BE2C (cell line): Measurements from ENCODE around the gene ACYP1. TPM values are rescaled to one million over a fixed set of nuclear protein-coding genes. Genes with fewer than 3 reads are reported as not detected.

Source experiments
- DNase-seq: peaks from one replicate; pipeline ENCODE4 v3.0.0-alpha.2; 2020
- H3K27me3 ChIP-seq: fragments of 250-450 bp; sonication (Bioruptor Pico); 2 replicates; pipeline ENCODE4 v1.5.1; 2020; ENCODE audit warnings: mild to moderate bottlenecking
- H3K36me3 ChIP-seq: fragments of 250-450 bp; sonication (Bioruptor Pico); 2 replicates; pipeline ENCODE4 v1.5.1; 2020; ENCODE audit warnings: mild to moderate bottlenecking
- H3K4me1 ChIP-seq: fragments of 250-450 bp; sonication (Bioruptor Pico); 2 replicates; pipeline ENCODE4 v1.5.1; 2020
- H3K4me3 ChIP-seq: 2 replicates; pipeline ENCODE4 v1.5.1; 2011; ENCODE audit warnings: low read depth, low read length
- H3K9me3 ChIP-seq: fragments of 250-450 bp; sonication (Bioruptor Pico); 2 replicates; pipeline ENCODE4 v1.5.1; 2020
- polyA plus RNA-seq: library from polyadenylated mRNA; unstranded; fragments of >200 nt; gene quantifications from one replicate; pipeline ENCODE4 v1.2.1, GENCODE V29; 2012; ENCODE audit warnings: low read depth, missing spikeins; ENCODE audit not compliant: insufficient read length, insufficient read depth
- TF ChIP-seq, protein P1 (sequence below): IDR thresholded peaks from 2 replicates; pipeline ENCODE4 v1.5.1; 2012; ENCODE audit warnings: mild to moderate bottlenecking, low read depth, low read length

ACYP1 gene
- 15.4 TPM for polyA plus RNA-seq

DNA sequence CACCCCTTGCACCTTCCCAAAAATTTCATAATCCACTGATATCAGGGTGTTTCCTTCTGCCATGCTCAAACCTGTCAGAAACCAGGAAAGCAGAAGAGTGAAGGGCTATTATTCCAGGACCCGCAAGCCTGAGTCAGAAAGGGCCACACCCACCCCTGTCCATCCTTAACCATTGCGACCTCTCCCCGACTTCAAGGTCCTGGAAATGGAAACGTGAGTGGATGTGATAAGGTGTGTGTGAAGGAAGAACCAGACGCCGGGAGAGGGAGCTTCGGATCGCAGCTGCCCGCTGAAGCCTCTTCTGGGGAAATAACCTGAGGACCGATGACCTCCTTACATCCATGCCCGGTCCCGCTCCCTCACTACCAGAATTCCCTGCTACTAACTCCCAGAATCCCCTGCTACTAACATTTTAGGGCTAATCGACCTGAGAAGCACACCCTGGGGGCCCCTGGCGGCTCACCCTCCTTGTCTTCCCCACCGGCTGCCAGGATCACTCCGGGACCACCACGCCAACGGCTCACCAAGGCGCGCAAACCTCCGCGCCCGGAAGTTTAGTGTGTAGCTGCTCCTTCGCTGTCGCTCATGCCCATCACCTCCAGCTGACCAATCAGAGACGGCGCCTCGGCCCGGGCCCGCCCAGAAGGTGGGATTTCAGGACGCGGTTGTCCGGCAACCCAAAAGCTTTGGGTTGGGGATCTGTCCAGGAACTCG is at the start of gene ACYP1:
Gene ACYP1, minus strand, starts transcription at position 534 of the 714 bp plus-strand sequence. Its CDS starts 471 bp downstream, at position 63.
- Histone ChIP-seq H3K9me3 (no peaks in the 10 kb centered on the region), H3K36me3 (peaks cover 15% of the 10 kb centered on the region), H3K4me3 (peak within 1 kb of the TSS; percentile 88), H3K27me3 (no peaks in the 10 kb centered on the region), H3K4me1 (no peaks in the 10 kb centered on the region)
- TF ChIP-seq, protein P1, sequence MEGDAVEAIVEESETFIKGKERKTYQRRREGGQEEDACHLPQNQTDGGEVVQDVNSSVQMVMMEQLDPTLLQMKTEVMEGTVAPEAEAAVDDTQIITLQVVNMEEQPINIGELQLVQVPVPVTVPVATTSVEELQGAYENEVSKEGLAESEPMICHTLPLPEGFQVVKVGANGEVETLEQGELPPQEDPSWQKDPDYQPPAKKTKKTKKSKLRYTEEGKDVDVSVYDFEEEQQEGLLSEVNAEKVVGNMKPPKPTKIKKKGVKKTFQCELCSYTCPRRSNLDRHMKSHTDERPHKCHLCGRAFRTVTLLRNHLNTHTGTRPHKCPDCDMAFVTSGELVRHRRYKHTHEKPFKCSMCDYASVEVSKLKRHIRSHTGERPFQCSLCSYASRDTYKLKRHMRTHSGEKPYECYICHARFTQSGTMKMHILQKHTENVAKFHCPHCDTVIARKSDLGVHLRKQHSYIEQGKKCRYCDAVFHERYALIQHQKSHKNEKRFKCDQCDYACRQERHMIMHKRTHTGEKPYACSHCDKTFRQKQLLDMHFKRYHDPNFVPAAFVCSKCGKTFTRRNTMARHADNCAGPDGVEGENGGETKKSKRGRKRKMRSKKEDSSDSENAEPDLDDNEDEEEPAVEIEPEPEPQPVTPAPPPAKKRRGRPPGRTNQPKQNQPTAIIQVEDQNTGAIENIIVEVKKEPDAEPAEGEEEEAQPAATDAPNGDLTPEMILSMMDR: no peak
- peak; percentile 94 for DNase-seq

DNA sequence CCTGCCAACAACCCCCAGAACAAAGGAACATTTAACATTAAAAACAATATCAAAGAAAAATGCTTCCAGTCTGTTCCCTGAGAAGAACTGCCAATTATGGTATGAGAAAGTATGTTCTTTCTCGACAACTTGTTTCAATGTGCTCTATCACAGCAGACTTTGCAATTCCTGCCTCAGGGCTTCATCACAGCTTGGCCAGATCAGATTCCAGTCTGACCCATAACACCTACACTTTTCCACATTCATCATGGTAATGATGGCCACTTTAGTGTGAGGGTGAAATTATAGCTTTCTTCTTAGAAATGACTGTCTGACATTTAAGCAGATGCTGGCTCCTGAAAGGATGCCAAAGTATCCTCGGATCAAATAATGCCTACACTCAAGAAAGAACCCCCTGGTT is 46.1 kb upstream of the ACYP1 start:
- no peaks in the 10 kb centered on the region for H3K4me1 ChIP-seq
- H3K4me3 ChIP-seq: no peak overlapping the region
- no peak for DNase-seq
- peaks cover 85% of the 10 kb centered on the region for H3K36me3 ChIP-seq
- H3K27me3 ChIP-seq: no peaks in the 10 kb centered on the region
- no peaks in the 10 kb centered on the region; the same call in 1 of the 2 replicates for H3K9me3 ChIP-seq
- TF ChIP-seq, protein P1: no peak

DNA sequence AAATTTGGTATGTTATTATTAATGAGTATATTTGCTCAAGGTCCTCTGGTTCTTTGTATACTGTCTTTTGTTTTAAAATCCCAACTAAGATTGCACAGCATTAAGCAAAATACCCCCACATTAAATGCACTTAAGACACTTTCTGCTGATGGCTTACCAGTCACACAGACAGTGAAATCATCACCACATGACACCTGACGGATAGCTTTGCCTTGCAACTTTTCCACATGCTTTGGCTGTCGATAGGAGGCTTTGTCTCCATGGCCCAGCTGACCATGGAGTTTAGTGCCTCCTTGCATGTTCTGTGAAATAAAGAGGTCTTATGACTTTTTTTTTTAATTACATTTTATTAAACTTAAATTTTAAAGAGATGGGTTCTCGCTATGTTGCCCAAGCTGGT is 43.4 kb upstream of the ACYP1 start:
- TF ChIP-seq, protein P1: no peak
- DNase-seq: no peak
- Histone ChIP-seq H3K36me3 (peaks cover 69% of the 10 kb centered on the region), H3K27me3 (no peaks in the 10 kb centered on the region), H3K4me1 (no peaks in the 10 kb centered on the region), H3K9me3 (no peaks in the 10 kb centered on the region; the same call in 1 of the 2 replicates), H3K4me3 (no peak overlapping the region)

DNA sequence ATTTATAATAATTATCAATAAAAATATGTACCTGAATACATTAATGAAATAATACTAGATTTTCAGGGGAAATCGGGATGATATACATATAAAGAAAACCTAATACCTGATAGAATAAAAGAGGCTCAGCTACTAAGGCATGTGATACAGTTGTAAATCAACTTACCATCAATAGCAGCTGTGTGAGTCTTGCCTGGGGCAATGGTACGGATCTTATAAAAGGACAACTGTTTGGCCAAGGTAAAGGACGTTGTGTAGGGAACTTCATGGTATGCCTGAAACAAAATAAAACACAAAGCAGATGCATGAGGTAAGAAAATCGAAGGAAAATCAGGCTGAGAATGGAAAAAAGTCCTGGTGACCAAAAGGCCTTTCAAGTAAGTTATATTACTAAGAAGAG is 37.7 kb upstream of the ACYP1 start:
- H3K9me3 ChIP-seq: no peaks in the 10 kb centered on the region; the same call in 1 of the 2 replicates
- no peaks in the 10 kb centered on the region for H3K4me1 ChIP-seq
- TF ChIP-seq, protein P1: no peak
- peaks cover 64% of the 10 kb centered on the region for H3K36me3 ChIP-seq
- no peaks in the 10 kb centered on the region for H3K27me3 ChIP-seq
- no peak overlapping the region for H3K4me3 ChIP-seq
- no peak for DNase-seq

DNA sequence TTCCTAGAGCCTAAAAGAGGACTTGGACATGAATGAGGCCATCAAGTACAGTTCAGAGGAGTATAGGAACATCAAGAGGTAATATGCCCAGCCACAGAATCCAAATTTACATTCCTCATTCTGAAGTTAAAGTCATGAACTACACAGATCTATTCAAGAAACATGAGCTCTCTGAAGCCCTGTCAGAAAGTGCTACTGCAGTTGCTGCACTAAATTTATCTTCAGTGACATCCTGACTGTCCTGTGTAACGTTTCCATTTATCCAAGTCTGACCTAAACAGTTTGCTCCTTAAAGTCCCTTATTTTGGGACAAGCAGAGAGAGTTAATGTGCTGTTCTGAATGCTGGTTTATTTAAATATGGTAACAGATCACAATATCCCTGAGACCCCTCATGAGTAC is 34.9 kb upstream of the ACYP1 start:
- DNase-seq: no peak
- Histone ChIP-seq H3K4me1 (no peaks in the 10 kb centered on the region), H3K4me3 (no peak overlapping the region), H3K36me3 (peaks cover 66% of the 10 kb centered on the region), H3K27me3 (no peaks in the 10 kb centered on the region), H3K9me3 (no peaks in the 10 kb centered on the region)
- TF ChIP-seq, protein P1: no peak

DNA sequence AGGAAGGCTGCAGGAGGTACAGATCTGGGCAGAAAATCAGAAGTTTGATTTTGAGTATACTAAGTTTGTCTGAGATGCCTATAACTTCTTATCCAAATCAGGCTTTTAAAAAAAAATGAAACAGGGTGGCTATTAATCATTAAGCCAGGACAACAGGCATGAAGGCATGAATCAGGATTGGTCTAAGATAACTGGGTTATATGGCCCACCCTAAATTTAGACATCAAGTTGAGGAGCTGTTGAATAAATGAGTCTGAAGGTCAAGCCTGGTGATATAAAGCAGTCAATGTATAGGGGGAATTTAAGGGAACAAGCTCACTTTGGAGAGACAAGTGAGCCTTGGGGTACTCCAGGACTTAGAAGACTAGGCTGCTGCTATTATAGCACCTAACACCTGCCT is 34.4 kb upstream of the ACYP1 start:
- no peaks in the 10 kb centered on the region for H3K4me1 ChIP-seq
- no peak overlapping the region for H3K4me3 ChIP-seq
- DNase-seq: no peak
- H3K36me3 ChIP-seq: peaks cover 62% of the 10 kb centered on the region
- TF ChIP-seq, protein P1: no peak
- H3K27me3 ChIP-seq: no peaks in the 10 kb centered on the region
- no peaks in the 10 kb centered on the region for H3K9me3 ChIP-seq
